ENCODE measurements around the gene EMILIN3. TPM values are rescaled to one million over a fixed set of nuclear protein-coding genes. Genes with fewer than 3 reads are reported as not detected.

The EMILIN3 gene
- total and polyA plus RNA-seq, 2 of the 4 experiments (the other 2 are of a cell fraction), result under 0.01 to 0.07 TPM

DNA sequence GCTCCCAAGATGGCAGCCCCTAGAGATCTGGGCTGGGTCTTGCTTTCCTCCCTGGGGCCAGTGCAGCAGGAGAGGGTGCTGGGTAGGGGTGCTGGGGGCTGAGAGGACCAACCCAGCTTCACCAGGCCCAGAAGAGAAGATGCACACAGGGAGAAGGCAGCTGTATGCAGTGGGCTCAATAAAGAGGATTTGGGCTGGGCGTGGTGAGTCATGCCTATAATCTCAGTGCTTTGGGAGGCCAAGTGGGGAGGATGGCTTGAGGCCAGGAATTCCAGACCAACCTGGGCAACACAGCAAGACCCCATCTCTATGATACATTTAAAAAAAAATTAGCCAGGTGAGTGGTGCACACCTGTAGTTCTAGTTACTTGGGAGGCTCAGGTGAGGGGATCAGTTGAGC, 25.7 kb upstream of the EMILIN3 start:
- peaks cover 6% of the 10 kb centered on the region for H3K27me3 ChIP-seq (ENCODE audit: control insufficient read depth, insufficient read depth, low read length)
- no peak overlapping the region for H4K91ac ChIP-seq (ENCODE audit: insufficient read depth, low read depth, low read length)
- H4K8ac ChIP-seq (ENCODE audit: low read depth in 2 of 2, low read length in 2 of 2), result no peak overlapping the region
- H3K9me3 ChIP-seq (ENCODE audit: control insufficient read depth, insufficient read depth, low read length), result no peaks in the 10 kb centered on the region
- no peaks in the 10 kb centered on the region for H3K36me3 ChIP-seq (ENCODE audit: control insufficient read depth, insufficient read depth, low read length)
- no peak overlapping the region for H2BK15ac ChIP-seq (ENCODE audit: low read depth, low read length)
- TF ChIP-seq, protein P1, sequence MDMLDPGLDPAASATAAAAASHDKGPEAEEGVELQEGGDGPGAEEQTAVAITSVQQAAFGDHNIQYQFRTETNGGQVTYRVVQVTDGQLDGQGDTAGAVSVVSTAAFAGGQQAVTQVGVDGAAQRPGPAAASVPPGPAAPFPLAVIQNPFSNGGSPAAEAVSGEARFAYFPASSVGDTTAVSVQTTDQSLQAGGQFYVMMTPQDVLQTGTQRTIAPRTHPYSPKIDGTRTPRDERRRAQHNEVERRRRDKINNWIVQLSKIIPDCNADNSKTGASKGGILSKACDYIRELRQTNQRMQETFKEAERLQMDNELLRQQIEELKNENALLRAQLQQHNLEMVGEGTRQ (IDR thresholded peaks at IDR 0.05; ENCODE audit: low read depth, low read length), result no peak
- TF ChIP-seq RAD21 (IDR thresholded peaks at IDR 0.05; ENCODE audit: low read length) (no peak), CTCF (conservative IDR thresholded peaks at IDR 0.05; ENCODE audit: low read depth, low read length) (no peak), RFX5 (IDR thresholded peaks at IDR 0.05; ENCODE audit: low read depth, low read length) (no peak), NFE2L2 (IDR thresholded peaks at IDR 0.05; ENCODE audit: low read depth, low read length) (no peak), SMC3 (IDR thresholded peaks at IDR 0.05; ENCODE audit: low read depth, low read length) (no peak), MXI1 (IDR thresholded peaks at IDR 0.05; ENCODE audit: borderline replicate concordance, low read depth, low read length) (no peak), MAFK (IDR thresholded peaks at IDR 0.05; ENCODE audit: low read depth, low read length) (no peak), MAZ (IDR thresholded peaks at IDR 0.05; ENCODE audit: borderline replicate concordance, low read depth, low read length) (no peak), CHD1 (IDR thresholded peaks at IDR 0.05; ENCODE audit: low read depth, low read length) (no peak), BHLHE40 (IDR thresholded peaks at IDR 0.05; ENCODE audit: low read depth, low read length) (no peak), RCOR1 (IDR thresholded peaks at IDR 0.05; ENCODE audit: insufficient replicate concordance, low read length) (no peak)
- H2BK20ac ChIP-seq (ENCODE audit: low read depth, low read length), result no peak overlapping the region
- H4K20me1 ChIP-seq (ENCODE audit: insufficient read depth, low read length), result no peaks in the 10 kb centered on the region
- dilution Hi-C loops (cut with HindIII; ENCODE audit: low sequenced_read_pairs, unreplicated experiment) (no loop called here), in situ Hi-C loops (cut with MboI; ENCODE audit: low sequenced_read_pairs) (no loop called here), intact Hi-C loops (cut with micrococcal nuclease) (no loop called here)
- H3K9me1 ChIP-seq (ENCODE audit: insufficient read depth, low read length), result no peaks in the 10 kb centered on the region
- H3K4me3 ChIP-seq (ENCODE audit: insufficient read depth, low read depth, low read length), result no peak overlapping the region
- no peak overlapping the region for H3K4ac ChIP-seq (ENCODE audit: low read depth, low read length)
- no peak overlapping the region for H3K18ac ChIP-seq (ENCODE audit: low read depth, low read length)
- H3K56ac ChIP-seq (ENCODE audit: extremely low read depth, insufficient read depth, low read length), result no peak overlapping the region
- H2BK5ac ChIP-seq (ENCODE audit: low read depth, low read length, poor library complexity, severe bottlenecking), result no peak overlapping the region
- H3K4me2 ChIP-seq (ENCODE audit: low read depth, low read length), result no peak overlapping the region
- H3K9ac ChIP-seq (ENCODE audit: low read depth, low read length), result no peak overlapping the region
- H2AK5ac ChIP-seq (ENCODE audit: low read depth, low read length), result no peak overlapping the region
- WGBS, 2 experiments (ENCODE audit: extremely low coverage in 2 of 2, insufficient read length in 1 of 2), result no CpG with 5 or more reads among the region's 1 CpG
- H2BK120ac ChIP-seq (ENCODE audit: low read depth, low read length), result no peak overlapping the region
- no peak overlapping the region for H4K5ac ChIP-seq (ENCODE audit: low read depth, low read length)
- H2AK9ac ChIP-seq (replicated peaks; ENCODE audit: low read depth, low read length, poor library complexity), result no peak overlapping the region
- no TSS peak for BruUV-seq (replicated peaks)
- no peak overlapping the region for H3K14ac ChIP-seq (replicated peaks; ENCODE audit: low read depth, low read length)
- no peak overlapping the region for H2AFZ ChIP-seq (replicated peaks; ENCODE audit: low read length, poor library complexity)
- no peak overlapping the region for H3K23ac ChIP-seq (ENCODE audit: low read depth, low read length)
- POLR2A ChIA-PET (ENCODE audit: unreplicated experiment), result no interaction called here
- no peaks in the 10 kb centered on the region for H3K79me1 ChIP-seq (ENCODE audit: low read depth in 1 of 2, low read length in 2 of 2)
- peaks cover 4% of the 10 kb centered on the region; the same call in 1 of the 2 replicates for H3K4me1 ChIP-seq (ENCODE audit: control insufficient read depth, insufficient read depth, low read length)
- DNase-seq (no peak), ATAC-seq (ENCODE audit: low read depth) (no peak)
- CTCF ChIA-PET, result no interaction called here
- no peak overlapping the region for H3K27ac ChIP-seq (ENCODE audit: insufficient read depth, low read length)

All from IMR-90 (cell line).